H1 (cell line): Measurements from ENCODE around the gene TMEM54. TPM values are rescaled to one million over a fixed set of nuclear protein-coding genes. Genes with fewer than 3 reads are reported as not detected.

Source experiments
- CTCF ChIA-PET: fragments of 300-600 bp; sonication (Branson Sonifier 250); formaldehyde crosslinking; loops from one replicate; lab custom pipeline; 2021; ENCODE audit not compliant: partially characterized antibody; lab: Charles Lee
- POLR2A ChIA-PET: fragments of 300-600 bp; sonication (Branson Sonifier 250); formaldehyde crosslinking; loops from one replicate; lab custom pipeline; 2021; ENCODE audit warnings: inconsistent platforms; ENCODE audit not compliant: partially characterized antibody; lab: Charles Lee
- DNase-seq, 2 experiments: peaks; one replicate each; pipeline versions ENCODE4 v3.0.0 to v3.0.0-alpha.2; 2010 to 2022; ENCODE audit warnings: low spot score in 2 of 2, low read depth in 1 of 2, mixed read lengths in 1 of 2
- FAIRE-seq: peaks from 2 replicates; lab custom pipeline; 2011; peaks lifted over from hg19 to GRCh38; lab: Jason Lieb, UNC
- H2AFZ ChIP-seq: 2 replicates; pipeline ENCODE4 v1.8.1; 2012; ENCODE audit warnings: low read length, inconsistent platforms
- H2AK5ac ChIP-seq: 2 replicates; pipeline ENCODE4 v1.6.1; 2013; ENCODE audit warnings: low read depth, low read length
- H2BK120ac ChIP-seq: replicated peaks from 2 replicates; pipeline ENCODE3; 2013; ENCODE audit warnings: low read depth, low read length, inconsistent platforms
- H2BK12ac ChIP-seq: 2 replicates; pipeline ENCODE4 v1.6.1; 2013; ENCODE audit warnings: low read depth, low read length
- H2BK15ac ChIP-seq: 2 replicates; pipeline ENCODE4 v1.6.1; 2013; ENCODE audit warnings: low read length
- H2BK20ac ChIP-seq: 2 replicates; pipeline ENCODE4 v1.6.1; 2013; ENCODE audit warnings: low read length
- H2BK5ac ChIP-seq: 2 replicates; pipeline ENCODE4 v1.6.1; 2013; ENCODE audit warnings: low read depth, low read length
- H3K14ac ChIP-seq: 2 replicates; pipeline ENCODE4 v1.6.1; 2013; ENCODE audit warnings: inconsistent platforms; ENCODE audit not compliant: insufficient read length
- H3K18ac ChIP-seq: 2 replicates; pipeline ENCODE4 v1.6.1; 2013; ENCODE audit warnings: low read length; ENCODE audit errors: extremely low read depth
- H3K23ac ChIP-seq: 2 replicates; pipeline ENCODE4 v1.6.1; 2013; ENCODE audit warnings: inconsistent platforms; ENCODE audit not compliant: insufficient read length
- H3K23me2 ChIP-seq: 2 replicates; pipeline ENCODE4 v1.6.1; 2013; ENCODE audit warnings: low read depth, low read length
- H3K27ac ChIP-seq: 2 replicates; pipeline ENCODE4 v1.6.1; 2011; ENCODE audit warnings: low read depth, low read length, inconsistent platforms
- H3K27me3 ChIP-seq, 4 experiments: replicated peaks in 1 of 4; 1 replicate in 1 of 4; 2 replicates in 3 of 4; pipeline versions ENCODE4 v1.6.1 to v1.8.1; 2011 to 2013; ENCODE audit warnings: low read length in 3 of 4, mild to moderate bottlenecking in 3 of 4, inconsistent platforms in 2 of 4, mixed read lengths in 2 of 4, moderate library complexity in 1 of 4; ENCODE audit not compliant: control insufficient read depth in 3 of 4, insufficient read depth in 3 of 4; ENCODE audit errors: extremely low read depth in 1 of 4
- H3K36me3 ChIP-seq, 4 experiments: 2 replicates each; pipeline versions ENCODE4 v1.6.1 to v1.8.1; 2011 to 2013; ENCODE audit warnings: mild to moderate bottlenecking in 4 of 4, low read length in 3 of 4, moderate library complexity in 2 of 4, control low read depth in 1 of 4, inconsistent platforms in 1 of 4; ENCODE audit not compliant: insufficient read depth in 4 of 4, control insufficient read depth in 2 of 4
- H3K4ac ChIP-seq: replicated peaks from 2 replicates; pipeline ENCODE3; 2013; ENCODE audit warnings: low read length, low read depth, mixed read lengths, inconsistent platforms; ENCODE audit not compliant: insufficient read length
- H3K4me1 ChIP-seq, 4 experiments: replicated peaks in 1 of 4; 1 replicate in 1 of 4; 2 replicates in 3 of 4; pipeline versions ENCODE4 v1.6.1 to v1.8.1; 2011 to 2013; ENCODE audit warnings: low read length in 3 of 4, inconsistent platforms in 2 of 4, mixed read lengths in 1 of 4; ENCODE audit not compliant: insufficient read depth in 4 of 4, control insufficient read depth in 3 of 4
- H3K4me2 ChIP-seq, 2 experiments: 2 replicates each; pipeline versions ENCODE4 v1.6.1 to v1.8.1; 2011 to 2013; ENCODE audit warnings: low read depth in 2 of 2, low read length in 2 of 2, control low read depth in 1 of 2, inconsistent platforms in 1 of 2, mild to moderate bottlenecking in 1 of 2; ENCODE audit not compliant: insufficient read depth in 1 of 2
- H3K4me3 ChIP-seq, 4 experiments: fragments of 200-600, 300-600 bp in 1 of 4; sonication (generic), shearing (Covaris generic), sonication (Bioruptor Twin) in 1 of 4; 2 replicates each; pipeline versions ENCODE4 v1.5.1 to v1.8.1; 2011 to 2016; ENCODE audit warnings: low read length in 4 of 4, low read depth in 3 of 4, control low read depth in 2 of 4, inconsistent platforms in 2 of 4, mild to moderate bottlenecking in 2 of 4, mixed read lengths in 1 of 4, moderate library complexity in 1 of 4; ENCODE audit not compliant: insufficient read depth in 2 of 4; ENCODE audit errors: extremely low read depth in 1 of 4
- H3K56ac ChIP-seq: replicated peaks from 2 replicates; pipeline ENCODE3; 2013; ENCODE audit warnings: low read depth, mild to moderate bottlenecking, mixed read lengths, low read length, inconsistent platforms; ENCODE audit not compliant: insufficient read length
- H3K79me1 ChIP-seq: 2 replicates; pipeline ENCODE4 v1.6.1; 2013; ENCODE audit warnings: low read depth, low read length, control low read depth
- H3K79me2 ChIP-seq, 2 experiments: 2 replicates each; pipeline versions ENCODE4 v1.6.1 to v1.8.1; 2012 to 2013; ENCODE audit warnings: low read length in 2 of 2, mild to moderate bottlenecking in 2 of 2, inconsistent platforms in 1 of 2; ENCODE audit not compliant: insufficient read depth in 2 of 2, control insufficient read depth in 1 of 2
- H3K9ac ChIP-seq, 4 experiments: replicated peaks in 1 of 4; 1 replicate in 1 of 4; 2 replicates in 3 of 4; pipeline versions ENCODE4 v1.6.1 to v1.8.1; 2011 to 2013; ENCODE audit warnings: low read depth in 3 of 4, low read length in 3 of 4, control low read depth in 2 of 4, mild to moderate bottlenecking in 2 of 4, moderate library complexity in 2 of 4, inconsistent platforms in 1 of 4; ENCODE audit errors: extremely low read depth in 1 of 4
- H3K9me3 ChIP-seq, 2 experiments: 2 replicates each; pipeline versions ENCODE4 v1.6.1 to v1.8.1; 2012 to 2013; ENCODE audit warnings: mild to moderate bottlenecking in 2 of 2, moderate library complexity in 2 of 2, control low read depth in 1 of 2, inconsistent platforms in 1 of 2, low read depth in 1 of 2, low read length in 1 of 2, mixed read lengths in 1 of 2; ENCODE audit not compliant: insufficient read depth in 2 of 2
- H4K20me1 ChIP-seq, 2 experiments: replicated peaks in 1 of 2; 2 replicates each; pipeline versions ENCODE3 to v1.8.1; 2011 to 2013; ENCODE audit warnings: inconsistent platforms in 2 of 2, low read length in 2 of 2, mild to moderate bottlenecking in 1 of 2; ENCODE audit not compliant: insufficient read depth in 2 of 2, control insufficient read depth in 1 of 2
- H4K5ac ChIP-seq: 2 replicates; pipeline ENCODE4 v1.6.1; 2013; ENCODE audit warnings: low read length, low read depth, mixed read lengths, inconsistent platforms; ENCODE audit not compliant: insufficient read length
- H4K8ac ChIP-seq: 2 replicates; pipeline ENCODE4 v1.8.0; 2013; ENCODE audit warnings: mild to moderate bottlenecking, moderate library complexity, low read length, inconsistent platforms; ENCODE audit not compliant: insufficient read depth; ENCODE audit errors: extremely low read depth
- H4K91ac ChIP-seq: replicated peaks from 2 replicates; pipeline ENCODE3; 2013; ENCODE audit warnings: low read length, mixed read lengths, inconsistent platforms; ENCODE audit not compliant: insufficient read length
- ASH2L ChIP-seq: fragments of 200-600, 300-600 bp; sonication (generic); IDR thresholded peaks from one replicate; pipeline ENCODE4 v1.7.1; 2017; ENCODE audit warnings: low read length
- KDM4A ChIP-seq: IDR thresholded peaks from one replicate; pipeline ENCODE4 v1.7.1; 2012; ENCODE audit warnings: low read depth, mild to moderate bottlenecking, moderate library complexity, low read length, inconsistent platforms; ENCODE audit not compliant: severe bottlenecking
- KDM5A ChIP-seq: fragments of 200-600 bp; IDR thresholded peaks from 2 replicates; pipeline ENCODE4 v1.7.1; 2012; ENCODE audit warnings: mild to moderate bottlenecking, low read length, inconsistent platforms, mixed read lengths
- PHF8 ChIP-seq: fragments of 200-600 bp; sonication (generic); conservative IDR thresholded peaks from 2 replicates; pipeline ENCODE4 v1.7.1; 2012; ENCODE audit warnings: low read depth, mild to moderate bottlenecking, inconsistent platforms, low read length, moderate library complexity
- RAD21 ChIP-seq, 2 experiments: IDR thresholded peaks in 1 of 2; conservative IDR thresholded peaks in 1 of 2; 2 replicates each; pipeline ENCODE4 v1.6.1; 2011; ENCODE audit warnings: low read depth in 2 of 2, low read length in 2 of 2, improper control_type of control experiment in 1 of 2, inconsistent platforms in 1 of 2, mild to moderate bottlenecking in 1 of 2, moderate library complexity in 1 of 2
- RNF2 ChIP-seq: fragments of 200-900, 300-1000 bp; sonication (generic); IDR thresholded peaks from 2 replicates; pipeline ENCODE4 v1.7.1; 2016; ENCODE audit warnings: borderline replicate concordance, low read depth, mild to moderate bottlenecking, antibody characterized with exemption, low read length; ENCODE audit not compliant: poor library complexity, severe bottlenecking; ENCODE audit errors: missing control alignments
- SUZ12 ChIP-seq: fragments of 200-600 bp; sonication (generic); IDR thresholded peaks from 2 replicates; pipeline ENCODE4 v1.6.1; 2012; ENCODE audit warnings: mild to moderate bottlenecking, inconsistent platforms, low read length, moderate library complexity, mixed read lengths
- TAF7 ChIP-seq: optimal IDR thresholded peaks from 2 replicates; pipeline ENCODE3; 2011; ENCODE audit warnings: low read depth, mild to moderate bottlenecking, inconsistent platforms, low read length, moderate library complexity, borderline replicate concordance
- WGBS, 2 experiments: shearing (Covaris generic) in 1 of 2; methylation state at CpG; one replicate each; pipeline versions ENCODE4 v1.1.6 to v1.1.7; 2013 to 2015; ENCODE audit warnings: low lambda C conversion rate in 2 of 2, mixed read lengths in 2 of 2, inconsistent platforms in 1 of 2, low coverage in 1 of 2, missing lambda C conversion rate in 1 of 2; ENCODE audit not compliant: insufficient replicate concordance in 2 of 2, insufficient coverage in 1 of 2, insufficient read length in 1 of 2; ENCODE audit errors: extremely low coverage in 1 of 2, missing lambda C conversion rate in 1 of 2; 5-methylcytosine and 5-hydroxymethylcytosine counted together
- polyA plus RNA-seq, 7 experiments: library from polyadenylated mRNA; depleted of rRNA in 3 of 7; stranded (reverse) in 5 of 7; unstranded in 2 of 7; fragments of >200 nt in 5 of 7; fragments of 200-250 nt in 2 of 7; gene quantifications; 1 replicate in 5 of 7; 2 replicates in 1 of 7; 4 replicates in 1 of 7; pipeline versions ENCODE4 v1.2.1 to v1.2.3, GENCODE V29; 2011 to 2013; ENCODE audit warnings: missing spikeins in 2 of 7, mixed read lengths in 2 of 7
- total RNA-seq: library from RNA; stranded (reverse); fragmentation: NEBNext Ultra II Directional; extraction: Animal tissue kit (Norgen Biotek cat#: 25700); gene quantifications from 2 replicates; pipeline ENCODE4 v1.2.1, GENCODE V29; 2021
- TF ChIP-seq, protein P1 (sequence below), 3 experiments: IDR thresholded peaks; 1 replicate in 2 of 3; 2 replicates in 1 of 3; pipeline versions ENCODE4 v1.5.1 to v1.6.1; 2011; ENCODE audit warnings: low read length in 3 of 3, mild to moderate bottlenecking in 3 of 3, inconsistent platforms in 2 of 3, low read depth in 1 of 3, moderate library complexity in 1 of 3; ENCODE audit not compliant: insufficient read depth in 1 of 3; ENCODE audit errors: control extremely low read depth in 1 of 3

The TMEM54 gene
- total and polyA plus RNA-seq, 2 of the 8 experiments (the other 6 are each of a cell fraction or from before 2014, with no cell fraction given) = 9.5 to 58.7 TPM

DNA sequence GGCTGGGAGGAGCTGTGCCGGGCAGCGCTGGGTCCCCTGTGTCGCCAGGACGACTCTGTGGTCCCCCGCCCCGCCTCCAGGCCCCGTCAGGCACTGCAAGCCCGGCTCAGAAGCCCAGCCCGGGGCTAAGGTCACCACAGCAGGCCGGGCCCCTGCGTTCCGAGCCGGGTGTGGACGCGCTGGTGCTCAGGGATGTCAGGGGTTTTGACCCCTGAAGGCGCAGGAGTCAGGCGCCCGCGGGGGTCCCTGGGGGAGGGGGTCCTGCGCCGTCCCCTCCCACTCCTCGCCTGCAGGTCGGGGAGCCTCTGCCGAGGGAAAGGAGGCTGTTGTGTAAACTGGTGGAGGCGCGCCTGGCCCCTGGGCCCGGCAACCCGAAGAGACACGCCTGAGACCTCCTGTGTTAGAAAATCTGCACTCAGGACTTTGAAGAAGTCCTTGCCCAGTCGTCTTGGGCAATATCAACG is 23.7 kb upstream of the TMEM54 start:
- no peak overlapping the region for H2BK20ac ChIP-seq
- no peak overlapping the region for H2BK5ac ChIP-seq
- H4K20me1 ChIP-seq = no peaks in the 10 kb centered on the region
- no peak overlapping the region for H3K18ac ChIP-seq
- no peak overlapping the region for H4K91ac ChIP-seq
- H3K9ac ChIP-seq = no peak overlapping the region
- H3K36me3 ChIP-seq = no peaks in the 10 kb centered on the region
- peaks cover 12 to 52% (median 49%) of the 10 kb centered on the region in 4 experiments for H3K27me3 ChIP-seq
- no peaks in the 10 kb centered on the region for H3K79me2 ChIP-seq
- DNase-seq (peak in 1 of 2 experiments; percentile 82), FAIRE-seq (no peak)
- H4K5ac ChIP-seq = no peak overlapping the region
- H3K4ac ChIP-seq = no peak overlapping the region
- WGBS, 2 experiments = 1% methylated on average over 31 of the region's 31 CpGs; no CpG with 5 or more reads in 1 of the 2 experiments
- H2BK15ac ChIP-seq = no peak overlapping the region
- no peaks in the 10 kb centered on the region for H3K9me3 ChIP-seq
- peak overlapping the region; percentile 44 to 58 (median 54) for H3K4me3 ChIP-seq
- H2AK5ac ChIP-seq = no peak overlapping the region
- peak overlapping the region; percentile 81 to 92 for H3K4me2 ChIP-seq
- no peak overlapping the region for H3K56ac ChIP-seq
- no peak overlapping the region for H3K23ac ChIP-seq
- ChIA-PET CTCF (interaction anchor here (0.7 to 2.0 kb wide), 10 partner anchors 8 to 259 kb away, joined by 3 to 10 read pairs (median 4); no protein-coding TSS in a partner anchor), POLR2A (interaction anchor here (0.6 to 1.2 kb wide), 4 partner anchors 28 to 228 kb away, joined by 3 to 4 read pairs (median 3); no protein-coding TSS in a partner anchor)
- no peak overlapping the region for H2BK12ac ChIP-seq
- peaks cover 0 to 4% (median 2%) of the 10 kb centered on the region in 4 experiments; a peak in 5 of 7 replicates for H3K4me1 ChIP-seq
- no peak overlapping the region for H2BK120ac ChIP-seq
- H3K79me1 ChIP-seq = no peaks in the 10 kb centered on the region
- H3K27ac ChIP-seq = no peak overlapping the region
- H3K23me2 ChIP-seq = peaks cover 11% of the 10 kb centered on the region; the same call in 1 of the 2 replicates
- H3K14ac ChIP-seq = no peak overlapping the region
- H4K8ac ChIP-seq = no peak overlapping the region
- no peak overlapping the region for H2AFZ ChIP-seq
- TF ChIP-seq PHF8 (no peak; the same call in 1 of the 2 replicates), RAD21 (IDR thresholded peaks at IDR 0.05 in 1 of 2, conservative IDR thresholded peaks at IDR 0.05 in 1 of 2; ENCODE audit: low read depth in 2 of 2, low read length in 2 of 2) (peak; percentile 2 to 44; a peak in 2 of 4 replicates), ASH2L (no peak), TAF7 (no peak), KDM4A (peak; percentile 40), KDM5A (no peak), RNF2 (no peak), SUZ12 (peak; percentile 44; the same call in 1 of the 2 replicates)
- TF ChIP-seq, protein P1, sequence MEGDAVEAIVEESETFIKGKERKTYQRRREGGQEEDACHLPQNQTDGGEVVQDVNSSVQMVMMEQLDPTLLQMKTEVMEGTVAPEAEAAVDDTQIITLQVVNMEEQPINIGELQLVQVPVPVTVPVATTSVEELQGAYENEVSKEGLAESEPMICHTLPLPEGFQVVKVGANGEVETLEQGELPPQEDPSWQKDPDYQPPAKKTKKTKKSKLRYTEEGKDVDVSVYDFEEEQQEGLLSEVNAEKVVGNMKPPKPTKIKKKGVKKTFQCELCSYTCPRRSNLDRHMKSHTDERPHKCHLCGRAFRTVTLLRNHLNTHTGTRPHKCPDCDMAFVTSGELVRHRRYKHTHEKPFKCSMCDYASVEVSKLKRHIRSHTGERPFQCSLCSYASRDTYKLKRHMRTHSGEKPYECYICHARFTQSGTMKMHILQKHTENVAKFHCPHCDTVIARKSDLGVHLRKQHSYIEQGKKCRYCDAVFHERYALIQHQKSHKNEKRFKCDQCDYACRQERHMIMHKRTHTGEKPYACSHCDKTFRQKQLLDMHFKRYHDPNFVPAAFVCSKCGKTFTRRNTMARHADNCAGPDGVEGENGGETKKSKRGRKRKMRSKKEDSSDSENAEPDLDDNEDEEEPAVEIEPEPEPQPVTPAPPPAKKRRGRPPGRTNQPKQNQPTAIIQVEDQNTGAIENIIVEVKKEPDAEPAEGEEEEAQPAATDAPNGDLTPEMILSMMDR (IDR thresholded peaks at IDR 0.05; ENCODE audit: control extremely low read depth in 1 of 3, insufficient read depth in 1 of 3, low read depth in 1 of 3, low read length in 3 of 3) = peak in 2 of 3 experiments; percentile 7 to 20; a peak in 3 of 4 replicates
